GM12873 (cell line): ENCODE results near the gene ATP10D.

Source experiments
- TF ChIP-seq, protein P1 (sequence below): IDR thresholded peaks from 2 replicates; pipeline ENCODE4 v1.5.1; 2012; ENCODE audit warnings: low read depth, mild to moderate bottlenecking, moderate library complexity, low read length, control low read depth; ENCODE audit not compliant: insufficient read depth; ENCODE audit errors: missing control alignments

Gene ATP10D

DNA sequence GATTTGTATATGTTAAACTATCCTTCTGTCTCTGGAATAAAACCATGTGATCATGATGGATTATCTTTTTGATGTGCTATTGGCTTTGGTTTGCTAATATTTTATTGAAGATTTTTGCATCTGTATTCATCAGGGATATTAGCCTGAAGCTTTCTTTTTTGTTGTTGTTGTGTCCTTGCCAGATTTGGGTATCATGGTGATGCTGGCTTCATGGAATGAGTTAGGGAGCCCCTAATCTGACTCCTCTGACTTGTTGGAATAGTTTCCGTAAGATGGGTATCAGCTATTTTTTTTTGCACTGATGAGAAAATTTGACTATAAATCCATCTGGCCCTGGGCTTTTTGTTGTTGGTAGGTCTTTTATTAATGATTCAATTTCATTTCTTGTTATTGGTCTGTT lies 45.7 kb downstream of the ATP10D start:
- TF ChIP-seq, protein P1, sequence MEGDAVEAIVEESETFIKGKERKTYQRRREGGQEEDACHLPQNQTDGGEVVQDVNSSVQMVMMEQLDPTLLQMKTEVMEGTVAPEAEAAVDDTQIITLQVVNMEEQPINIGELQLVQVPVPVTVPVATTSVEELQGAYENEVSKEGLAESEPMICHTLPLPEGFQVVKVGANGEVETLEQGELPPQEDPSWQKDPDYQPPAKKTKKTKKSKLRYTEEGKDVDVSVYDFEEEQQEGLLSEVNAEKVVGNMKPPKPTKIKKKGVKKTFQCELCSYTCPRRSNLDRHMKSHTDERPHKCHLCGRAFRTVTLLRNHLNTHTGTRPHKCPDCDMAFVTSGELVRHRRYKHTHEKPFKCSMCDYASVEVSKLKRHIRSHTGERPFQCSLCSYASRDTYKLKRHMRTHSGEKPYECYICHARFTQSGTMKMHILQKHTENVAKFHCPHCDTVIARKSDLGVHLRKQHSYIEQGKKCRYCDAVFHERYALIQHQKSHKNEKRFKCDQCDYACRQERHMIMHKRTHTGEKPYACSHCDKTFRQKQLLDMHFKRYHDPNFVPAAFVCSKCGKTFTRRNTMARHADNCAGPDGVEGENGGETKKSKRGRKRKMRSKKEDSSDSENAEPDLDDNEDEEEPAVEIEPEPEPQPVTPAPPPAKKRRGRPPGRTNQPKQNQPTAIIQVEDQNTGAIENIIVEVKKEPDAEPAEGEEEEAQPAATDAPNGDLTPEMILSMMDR = no peak

GRCh38 chr4:47531241-47531953 lies 46.3 kb downstream of the ATP10D start:
- TF ChIP-seq, protein P1 = no peak

GRCh38 chr4:47531954-47532321 lies 46.9 kb downstream of the ATP10D start:
- TF ChIP-seq, protein P1 = no peak

- TF ChIP-seq, protein P1 = no peak
Measured at GRCh38 chr4:47532658-47533057, 47.6 kb downstream of the ATP10D start.

GRCh38 chr4:47533689-47534347 lies 48.7 kb downstream of the ATP10D start:
- TF ChIP-seq, protein P1 = no peak

- TF ChIP-seq, protein P1 = no peak
Measured at GRCh38 chr4:47534772-47535171, 49.7 kb downstream of the ATP10D start.

DNA sequence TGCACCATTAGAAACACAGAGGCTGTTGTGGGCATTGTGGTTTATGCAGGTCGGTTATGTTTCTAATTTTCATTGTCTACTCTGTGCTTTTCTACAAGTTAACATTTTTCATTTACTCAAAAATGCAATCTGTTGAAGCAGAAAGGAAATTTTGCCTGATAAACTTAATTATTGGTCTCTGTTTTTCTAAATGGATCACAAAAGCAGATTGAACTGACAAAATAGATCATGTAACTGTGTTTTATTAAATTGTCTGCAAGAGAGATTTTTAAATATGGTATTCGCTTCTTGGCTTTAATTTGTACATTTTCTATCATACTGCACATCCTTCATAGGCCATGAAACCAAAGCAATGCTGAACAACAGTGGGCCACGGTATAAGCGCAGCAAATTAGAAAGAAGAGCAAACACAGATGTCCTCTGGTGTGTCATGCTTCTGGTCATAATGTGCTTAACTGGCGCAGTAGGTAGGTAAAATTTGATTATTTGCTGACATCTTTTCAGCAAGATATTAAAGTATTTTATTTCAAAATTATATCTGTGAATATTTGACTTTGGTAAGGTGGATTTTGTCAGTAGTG lies 50.6 kb downstream of the ATP10D start:
- TF ChIP-seq, protein P1 = no peak
